ENCODE data around the gene CPLX3.

DNA sequence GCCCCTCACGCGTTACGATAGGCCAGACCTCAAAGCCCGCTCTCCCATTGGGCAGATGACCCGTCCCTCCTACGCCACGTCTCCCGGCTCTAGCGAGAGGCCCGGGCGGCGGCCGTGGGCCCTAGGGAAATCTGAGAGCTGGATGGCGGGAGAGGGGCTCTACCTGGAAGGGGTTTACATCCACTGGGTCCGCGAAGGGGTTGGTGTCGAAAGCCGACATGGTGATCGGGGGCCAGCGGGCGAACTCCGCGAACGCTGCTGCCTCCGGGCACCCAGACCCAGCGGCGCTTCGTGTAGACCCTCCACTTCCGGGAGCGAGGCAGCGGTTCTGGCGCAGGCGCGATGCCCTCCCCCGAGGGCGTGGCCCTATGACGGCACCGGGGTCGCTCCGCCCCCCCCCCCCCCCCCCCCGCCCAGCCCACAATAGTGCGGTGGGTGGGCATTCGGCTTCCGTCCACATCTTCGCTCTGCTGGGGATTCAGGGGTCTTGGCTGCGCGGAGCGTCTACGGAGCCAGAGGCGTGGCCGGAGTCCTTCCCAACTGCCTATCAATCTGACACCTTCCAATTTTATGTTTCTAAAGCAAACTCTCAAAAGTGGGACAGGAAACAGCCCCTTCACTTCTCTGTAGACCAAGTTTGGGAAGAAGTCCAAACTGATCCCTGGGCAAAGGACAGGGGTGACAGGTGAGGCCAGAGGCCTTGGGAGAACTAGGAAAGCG lies 46.8 kb downstream of the CPLX3 start, which contains the start of gene SCAMP2:
- TF ChIP-seq YY1 (IDR thresholded peaks at IDR 0.05; ENCODE audit: insufficient read depth, insufficient read length): no peak
- no peak for TF ChIP-seq ZNF274 (IDR thresholded peaks at IDR 0.05; ENCODE audit: low read depth, low read length)
- TF ChIP-seq SUZ12 (IDR thresholded peaks at IDR 0.05; ENCODE audit: extremely low read depth, insufficient read depth, insufficient read length): no peak

All from NT2/D1 (cell line).